Loucy (cell line): ENCODE data around the gene TAS2R41.

ENCODE experiments used
- CTCF ChIP-seq: fragments of 200-600 bp; sonication (generic); conservative IDR thresholded peaks from 2 replicates; pipeline ENCODE4 v1.5.1; 2014; ENCODE audit warnings: mild to moderate bottlenecking, antibody characterized with exemption, low read length
- EZH2phosphoT487 ChIP-seq: fragments of 200-600 bp; IDR thresholded peaks from 2 replicates; pipeline ENCODE4 v1.6.1; 2018; ENCODE audit warnings: antibody characterized with exemption, mild to moderate bottlenecking, moderate library complexity, borderline replicate concordance

- TF ChIP-seq CTCF (no peak), EZH2phosphoT487 (no peak)
These were observed 42.4 kb upstream of the TAS2R41 start for GRCh38 chr7:143435266-143435665.
